D721Med (cell line): Measurements from ENCODE around the gene MBD4.
"Not testable (repeated sequence)": the region's sequence is repeated elsewhere in the genome, so short reads cannot be mapped to it uniquely, and the experiment has no call there.

ENCODE experiments used
- DNase-seq: peaks from one replicate; pipeline ENCODE4 v3.0.0; 2011; ENCODE audit warnings: low spot score; ENCODE audit not compliant: insufficient read length
- FAIRE-seq: peaks from 2 replicates; lab custom pipeline; 2011; peaks lifted over from hg19 to GRCh38; lab: Jason Lieb, UNC
- CTCF ChIP-seq: IDR thresholded peaks from 2 replicates; pipeline ENCODE4 v1.5.1; 2012; ENCODE audit warnings: mild to moderate bottlenecking, control low read depth; ENCODE audit not compliant: insufficient read depth; ENCODE audit errors: missing control alignments

The MBD4 gene

GRCh38 chr3:129439817-129440617 lies at the start of gene MBD4, which contains the start of gene IFT122:
Gene MBD4 (minus strand): TSS chr3:129439948. CDS start chr3:129439833, 115 bp downstream.
Gene IFT122 (plus strand): TSS chr3:129440224. CDS start chr3:129440331, 107 bp downstream.
- DNase-seq, result peak; percentile 85
- TF ChIP-seq CTCF, result no peak
- peak; percentile 68 for FAIRE-seq

- FAIRE-seq, DNase-seq: not testable (repeated sequence)
Measured at GRCh38 chr3:129489258-129489657, 49.5 kb upstream of the MBD4 start.

- FAIRE-seq, DNase-seq: not testable (repeated sequence)
Measured at GRCh38 chr3:129487868-129488335, 48.2 kb upstream of the MBD4 start.

- FAIRE-seq (no peak), DNase-seq (no peak)
Measured at GRCh38 chr3:129487183-129487867, 47.6 kb upstream of the MBD4 start.

GRCh38 chr3:129486664-129487035 lies 46.9 kb upstream of the MBD4 start:
- no peak for TF ChIP-seq CTCF
- FAIRE-seq (no peak), DNase-seq (no peak)

More at GRCh38 chr3:129487183-129487867, 47.6 kb upstream of the MBD4 start:
- no peak for TF ChIP-seq CTCF

- no peak for DNase-seq
- TF ChIP-seq CTCF, result no peak
- no peak for FAIRE-seq
Measured at GRCh38 chr3:129485721-129486663, 46.2 kb upstream of the MBD4 start.

- not testable (repeated sequence) for DNase-seq, FAIRE-seq
Measured at GRCh38 chr3:129485146-129485545, 45.4 kb upstream of the MBD4 start.

GRCh38 chr3:129483870-129484269 lies 44.1 kb upstream of the MBD4 start:
- FAIRE-seq, result no peak
- DNase-seq, result no peak
- TF ChIP-seq CTCF, result no peak
